Upper lobe of left lung (tissue), 4 donors: ENCODE measurements around the gene TPM1.

ENCODE experiments used
- POLR2A ChIP-seq, 4 donors: fragments of 450-650 bp; IDR thresholded peaks; one replicate each; pipeline ENCODE4 v1.5.1; 2016 to 2017; ENCODE audit warnings: antibody characterized with exemption in 4 of 4, mild to moderate bottlenecking in 2 of 4
- TF ChIP-seq, protein P1 (sequence below), 6 experiments: fragments of 450-650 bp in 4 of 6; fragments of 200-600 bp in 2 of 6; sonication (generic) in 2 of 6; IDR thresholded peaks; one replicate each; pipeline ENCODE4 v1.5.1; 2016 to 2019; ENCODE audit warnings: antibody characterized with exemption in 6 of 6

DNA sequence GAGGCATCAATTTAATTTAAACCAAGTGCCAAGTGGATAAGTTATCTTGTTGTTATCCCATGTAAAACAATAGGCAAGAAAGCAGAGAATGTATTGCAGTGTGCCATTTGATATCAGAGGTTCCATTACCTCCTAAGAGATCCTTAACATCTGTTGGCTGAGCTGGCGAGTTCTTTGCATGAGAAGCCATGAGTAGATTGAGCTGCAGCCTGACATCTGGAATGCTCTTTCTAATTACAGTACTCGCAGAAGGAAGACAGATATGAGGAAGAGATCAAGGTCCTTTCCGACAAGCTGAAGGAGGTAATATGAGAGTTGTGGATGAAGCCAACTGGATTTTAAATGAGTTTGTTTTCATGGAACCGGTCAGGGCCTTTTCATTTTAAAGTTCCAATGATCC is 19.4 kb downstream of the TPM1 start:
- TF ChIP-seq POLR2A (IDR thresholded peaks at IDR 0.05) = no peak
- TF ChIP-seq, protein P1, sequence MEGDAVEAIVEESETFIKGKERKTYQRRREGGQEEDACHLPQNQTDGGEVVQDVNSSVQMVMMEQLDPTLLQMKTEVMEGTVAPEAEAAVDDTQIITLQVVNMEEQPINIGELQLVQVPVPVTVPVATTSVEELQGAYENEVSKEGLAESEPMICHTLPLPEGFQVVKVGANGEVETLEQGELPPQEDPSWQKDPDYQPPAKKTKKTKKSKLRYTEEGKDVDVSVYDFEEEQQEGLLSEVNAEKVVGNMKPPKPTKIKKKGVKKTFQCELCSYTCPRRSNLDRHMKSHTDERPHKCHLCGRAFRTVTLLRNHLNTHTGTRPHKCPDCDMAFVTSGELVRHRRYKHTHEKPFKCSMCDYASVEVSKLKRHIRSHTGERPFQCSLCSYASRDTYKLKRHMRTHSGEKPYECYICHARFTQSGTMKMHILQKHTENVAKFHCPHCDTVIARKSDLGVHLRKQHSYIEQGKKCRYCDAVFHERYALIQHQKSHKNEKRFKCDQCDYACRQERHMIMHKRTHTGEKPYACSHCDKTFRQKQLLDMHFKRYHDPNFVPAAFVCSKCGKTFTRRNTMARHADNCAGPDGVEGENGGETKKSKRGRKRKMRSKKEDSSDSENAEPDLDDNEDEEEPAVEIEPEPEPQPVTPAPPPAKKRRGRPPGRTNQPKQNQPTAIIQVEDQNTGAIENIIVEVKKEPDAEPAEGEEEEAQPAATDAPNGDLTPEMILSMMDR (IDR thresholded peaks at IDR 0.05) = no peak
